GM13976 (cell line): ENCODE results near the gene IRF3.

ENCODE experiments used
- DNase-seq: peaks from one replicate; pipeline ENCODE4 v3.0.0; 2012; ENCODE audit warnings: low spot score
- CTCF ChIP-seq: IDR thresholded peaks from 2 replicates; pipeline ENCODE4 v1.5.1; 2012; ENCODE audit warnings: borderline replicate concordance, mild to moderate bottlenecking; ENCODE audit not compliant: insufficient read depth; ENCODE audit errors: extremely low read depth, missing control alignments, control extremely low read depth
- in situ Hi-C: fragments of 300-500 bp; cut with MboI; formaldehyde crosslinking; loops from one replicate; pipeline ENCODE4 v1.12.0; 2022; ENCODE audit warnings: low sequenced_read_pairs, mixed read lengths, inconsistent platforms; ENCODE audit not compliant: unreplicated experiment

Gene IRF3

GRCh38 chr19:49701271-49701786 lies 35.7 kb upstream of the IRF3 start:
- DNase-seq = no peak
- no peak for TF ChIP-seq CTCF
- in situ Hi-C loops = no loop called here

GRCh38 chr19:49700563-49700962 lies 34.9 kb upstream of the IRF3 start:
- no peak for DNase-seq

GRCh38 chr19:49699364-49699763 lies 33.7 kb upstream of the IRF3 start:
- in situ Hi-C loops = no loop called here
- no peak for DNase-seq
- no peak for TF ChIP-seq CTCF

More at GRCh38 chr19:49700563-49700962, 34.9 kb upstream of the IRF3 start:
- no peak for TF ChIP-seq CTCF
- in situ Hi-C loops = no loop called here

- no peak for TF ChIP-seq CTCF
- in situ Hi-C loops = no loop called here
- no peak for DNase-seq
Observed at GRCh38 chr19:49696865-49697264, 31.2 kb upstream of the IRF3 start.

GRCh38 chr19:49696115-49696514 lies 30.5 kb upstream of the IRF3 start:
- no peak for TF ChIP-seq CTCF
- in situ Hi-C loops = no loop called here
- DNase-seq = no peak

- in situ Hi-C loops = no loop called here
- TF ChIP-seq CTCF = no peak
- DNase-seq = no peak
Observed at GRCh38 chr19:49692147-49692506, 26.5 kb upstream of the IRF3 start.
